Transverse colon (tissue), 4 donors: Measurements from ENCODE around the gene TRMO. TPM values are rescaled to one million over a fixed set of nuclear protein-coding genes. Genes with fewer than 3 reads are reported as not detected.

ENCODE experiments used
- DNase-seq: peaks from one replicate; pipeline ENCODE4 v3.0.0-alpha.2; 2019
- H3K27ac ChIP-seq, 4 donors: fragments of 200-600 bp; sonication (generic); 2 replicates each; pipeline ENCODE4 v1.5.1; 2016 to 2018; ENCODE audit warnings: inconsistent platforms in 4 of 4
- H3K27me3 ChIP-seq: fragments of 200-600 bp; sonication (generic); 2 replicates; pipeline ENCODE4 v1.5.1; 2017; ENCODE audit warnings: inconsistent platforms
- H3K36me3 ChIP-seq, 4 donors: fragments of 200-600 bp; sonication (generic); 2 replicates each; pipeline ENCODE4 v1.5.1; 2017 to 2019; ENCODE audit warnings: inconsistent platforms in 4 of 4
- H3K4me1 ChIP-seq, 4 donors: fragments of 200-600 bp; sonication (generic); 2 replicates each; pipeline ENCODE4 v1.5.1; 2017 to 2020; ENCODE audit warnings: inconsistent platforms in 4 of 4
- H3K4me3 ChIP-seq, 4 donors: fragments of 200-600 bp; sonication (generic); 1 replicate in 1 of 4; 2 replicates in 3 of 4; pipeline versions ENCODE4 v1.5.1 to v1.6.1; 2017 to 2019; ENCODE audit warnings: inconsistent platforms in 4 of 4
- H3K9me3 ChIP-seq, 2 donors: fragments of 200-600 bp; sonication (generic); 2 replicates each; pipeline ENCODE4 v1.5.1; 2017 to 2019; ENCODE audit warnings: inconsistent platforms in 2 of 2
- CTCF ChIP-seq, 5 experiments: fragments of 200-600 bp in 3 of 5; fragments of 450-650 bp in 2 of 5; sonication (generic) in 3 of 5; IDR thresholded peaks; 1 replicate in 2 of 5; 2 replicates in 3 of 5; pipeline ENCODE4 v1.5.1; 2016 to 2017; ENCODE audit warnings: antibody characterized with exemption in 5 of 5, inconsistent platforms in 3 of 5, mild to moderate bottlenecking in 2 of 5, moderate library complexity in 1 of 5
- EP300 ChIP-seq: sonication (generic); formaldehyde crosslinking; IDR thresholded peaks from one replicate; pipeline ENCODE4 v1.6.1; 2017; ENCODE audit warnings: antibody characterized with exemption, low read depth
- POLR2A ChIP-seq: fragments of 450-650 bp; IDR thresholded peaks from one replicate; pipeline ENCODE4 v1.6.1; 2016; ENCODE audit warnings: antibody characterized with exemption, mild to moderate bottlenecking, moderate library complexity
- POLR2AphosphoS5 ChIP-seq, 3 donors: sonication (generic); formaldehyde crosslinking; IDR thresholded peaks; one replicate each; pipeline ENCODE4 v1.6.1; 2016; ENCODE audit warnings: antibody characterized with exemption in 3 of 3
- WGBS, 2 donors: methylation state at CpG; one replicate each; pipeline ENCODE4 v1.1.5; 2018; ENCODE audit warnings: low coverage in 1 of 2; 5-methylcytosine and 5-hydroxymethylcytosine counted together
- in situ Hi-C, 4 donors: fragments of 200-750 bp; cut with MboI; loops; one replicate each; pipeline versions ENCODE4 v1.15.0 to v1.15.1; 2017; ENCODE audit warnings: low sequenced_read_pairs in 3 of 4, low pct_ligation_motif_present in 1 of 4, low pct_unique_long_range_greater_than_20kb in 1 of 4
- intact Hi-C: fragments of 100-400 bp; cut with DNase I; formaldehyde crosslinking; loops from one replicate; pipeline ENCODE4 v1.15.1; 2023; ENCODE audit warnings: low total_unique reads
- total RNA-seq, 4 donors: library from RNA; depleted of rRNA; stranded (reverse); fragments of >200 nt; gene quantifications; one replicate each; pipeline ENCODE4 v1.1.0, GENCODE V29; 2016

The TRMO gene
- total RNA-seq, 4 donors from 2014 or later = 25.6 to 37.8 (median 31.1) TPM

GRCh38 chr9:97936998-97937397 lies 14.7 kb upstream of the TRMO start:
- in situ Hi-C loops (no loop called here), intact Hi-C loops (no loop called here)
- Histone ChIP-seq H3K27ac (no peak overlapping the region), H3K27me3 (peaks cover 48% of the 10 kb centered on the region), H3K9me3 (no peaks in the 10 kb centered on the region), H3K36me3 (no peaks in the 10 kb centered on the region), H3K4me1 (no peaks in the 10 kb centered on the region), H3K4me3 (no peak overlapping the region)
- DNase-seq = no peak
- TF ChIP-seq POLR2AphosphoS5 (IDR thresholded peaks at IDR 0.05) (no peak), CTCF (IDR thresholded peaks at IDR 0.05) (no peak), EP300 (no peak), POLR2A (no peak)

- intact Hi-C loops = no loop called here
- DNase-seq = no peak
- 41 to 50% methylated on average over 1 of the region's 1 CpG for WGBS, 2 donors
- H3K27me3 ChIP-seq = peaks cover 56% of the 10 kb centered on the region
- TF ChIP-seq POLR2AphosphoS5 (IDR thresholded peaks at IDR 0.05) = no peak
- TF ChIP-seq EP300 = no peak
- TF ChIP-seq CTCF (IDR thresholded peaks at IDR 0.05) = no peak
- TF ChIP-seq POLR2A = no peak
- no peak overlapping the region for H3K27ac ChIP-seq
- no peaks in the 10 kb centered on the region for H3K36me3 ChIP-seq
- in situ Hi-C loops = no loop called here
- H3K9me3 ChIP-seq = no peaks in the 10 kb centered on the region
- H3K4me3 ChIP-seq = no peak overlapping the region
- no peaks in the 10 kb centered on the region for H3K4me1 ChIP-seq
Observed at GRCh38 chr9:97935276-97935675, 13.0 kb upstream of the TRMO start.

- Histone ChIP-seq H3K9me3 (no peaks in the 10 kb centered on the region), H3K4me3 (no peak overlapping the region), H3K27ac (no peak overlapping the region), H3K36me3 (no peaks in the 10 kb centered on the region), H3K4me1 (no peaks in the 10 kb centered on the region), H3K27me3 (peaks cover 61% of the 10 kb centered on the region)
- in situ Hi-C loops (no loop called here), intact Hi-C loops (no loop called here)
- WGBS, 2 donors = 0 to 40% methylated on average over 2 to 6 of the region's 6 CpGs
- no peak for TF ChIP-seq POLR2AphosphoS5 (IDR thresholded peaks at IDR 0.05)
- no peak for TF ChIP-seq CTCF (IDR thresholded peaks at IDR 0.05)
- TF ChIP-seq POLR2A = no peak
- no peak for TF ChIP-seq EP300
- DNase-seq = no peak
Observed at GRCh38 chr9:97934321-97935115, 12.2 kb upstream of the TRMO start.

GRCh38 chr9:97933297-97933998 lies 11.1 kb upstream of the TRMO start:
- no peaks in the 10 kb centered on the region for H3K4me1 ChIP-seq
- H3K9me3 ChIP-seq = no peaks in the 10 kb centered on the region
- peaks cover 60% of the 10 kb centered on the region for H3K27me3 ChIP-seq
- WGBS, 2 donors = 55 to 70% methylated on average over 3 to 4 of the region's 4 CpGs
- no peak for DNase-seq
- no peak for TF ChIP-seq CTCF (IDR thresholded peaks at IDR 0.05)
- no peak for TF ChIP-seq EP300
- no peak for TF ChIP-seq POLR2AphosphoS5 (IDR thresholded peaks at IDR 0.05)
- TF ChIP-seq POLR2A = no peak
- intact Hi-C loops = no loop called here
- no peak overlapping the region for H3K27ac ChIP-seq
- no peak overlapping the region for H3K4me3 ChIP-seq
- in situ Hi-C loops = no loop called here
- no peaks in the 10 kb centered on the region for H3K36me3 ChIP-seq
